GM19324 (cell line): ENCODE data around the gene IQGAP1.

Source experiments
- ATAC-seq: cut with Tn5 transposase; IDR thresholded peaks from one replicate; pipeline ENCODE4 v1.9.1; 2021; ENCODE audit warnings: mild to moderate bottlenecking, moderate library complexity; ENCODE audit not compliant: unreplicated experiment, low FRiP score

The IQGAP1 gene

DNA sequence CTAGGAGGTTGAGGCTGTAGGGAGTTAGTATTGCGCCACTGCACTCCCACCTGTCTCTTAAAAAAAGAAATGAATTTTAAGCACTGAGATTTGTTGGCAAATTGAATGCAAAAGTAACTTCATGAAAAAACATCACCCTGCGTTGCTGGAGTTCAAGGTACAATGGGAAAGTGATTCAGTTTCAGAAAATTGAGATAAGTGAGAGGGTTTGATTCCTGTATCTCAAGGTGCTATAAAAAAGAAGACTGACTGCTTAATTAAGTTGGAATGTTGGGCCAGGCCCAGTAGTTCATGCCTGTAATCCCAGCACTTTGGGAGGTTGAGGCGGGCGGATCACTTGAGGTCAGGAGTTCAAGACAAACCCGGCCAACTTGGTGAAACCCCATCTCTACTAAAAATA lies 39.1 kb downstream of the IQGAP1 start:
- no peak for ATAC-seq

DNA sequence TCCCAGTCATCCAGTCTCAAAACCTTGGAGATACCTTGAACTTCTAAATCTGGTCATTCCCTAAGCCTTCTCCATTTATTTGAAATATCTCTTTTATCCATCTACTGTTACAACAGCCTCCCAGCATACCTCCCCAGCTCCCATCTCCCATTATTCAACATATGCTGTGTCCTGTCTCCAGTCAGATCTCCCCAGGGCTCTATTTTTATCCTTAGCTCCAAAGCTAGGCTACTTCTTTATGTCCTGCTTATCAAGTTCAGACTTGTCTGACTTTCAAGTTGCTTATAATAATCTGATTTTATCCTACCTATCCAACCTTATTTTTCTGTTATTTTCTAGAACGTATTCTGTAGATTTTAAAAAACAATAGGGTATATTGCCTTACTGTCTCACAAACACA lies 44.2 kb downstream of the IQGAP1 start:
- no peak for ATAC-seq

DNA sequence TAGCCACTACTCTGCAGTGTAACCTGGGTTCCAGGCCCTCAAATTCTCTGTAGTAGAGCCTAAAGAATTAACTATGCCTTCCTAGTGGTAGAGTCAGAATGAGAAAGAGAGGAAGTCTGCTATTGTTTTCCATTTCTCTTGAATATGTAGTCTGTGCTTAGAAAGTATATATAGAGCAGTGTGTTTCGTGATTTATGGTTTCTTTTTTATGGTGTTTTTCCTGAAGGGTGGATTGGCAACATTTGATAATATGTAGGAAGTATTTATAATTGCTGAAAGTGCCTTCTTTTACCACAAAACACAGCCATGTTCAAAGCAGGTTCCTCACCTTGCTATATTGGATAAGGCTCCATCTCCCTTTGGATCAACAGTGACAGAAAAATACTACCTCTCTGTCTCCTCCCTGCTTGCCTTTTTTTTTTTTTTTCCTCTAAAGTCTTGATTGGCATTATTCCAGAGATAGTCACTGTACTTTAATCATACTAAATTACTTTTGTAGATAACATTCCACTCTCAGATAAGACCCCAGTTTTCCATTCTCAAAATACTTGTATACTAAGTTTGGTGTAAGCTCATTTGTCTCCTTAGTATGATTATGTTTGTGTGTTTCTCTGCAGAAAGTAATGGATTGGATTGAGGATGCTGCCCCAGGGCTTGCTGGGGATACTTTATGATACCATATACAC lies 47.8 kb downstream of the IQGAP1 start:
- no peak for ATAC-seq

GRCh38 chr15:90436952-90437351 lies 48.9 kb downstream of the IQGAP1 start:
- ATAC-seq: no peak

GRCh38 chr15:90437516-90437915 lies 49.5 kb downstream of the IQGAP1 start:
- no peak for ATAC-seq

DNA sequence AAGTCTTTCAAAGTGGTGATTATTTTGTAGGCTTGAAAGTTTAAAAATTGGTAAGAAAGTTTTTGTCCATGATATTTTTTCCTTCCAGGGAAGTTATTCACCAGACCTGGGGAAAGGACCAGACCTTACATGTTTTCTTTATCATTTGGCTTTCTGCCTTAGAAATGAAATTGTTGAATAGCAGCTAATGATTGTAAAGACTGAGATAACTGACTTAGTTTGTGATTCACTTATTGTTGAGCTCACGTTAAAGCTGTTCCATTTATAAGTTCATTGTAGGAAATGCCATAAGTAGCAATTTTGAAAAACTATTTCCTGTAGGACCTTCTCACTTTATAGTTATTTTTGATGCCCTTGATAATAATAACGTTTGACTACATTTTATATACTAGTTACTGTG lies 51.9 kb downstream of the IQGAP1 start:
- ATAC-seq: no peak

GRCh38 chr15:90441027-90441426 lies 53.0 kb downstream of the IQGAP1 start:
- no peak for ATAC-seq

DNA sequence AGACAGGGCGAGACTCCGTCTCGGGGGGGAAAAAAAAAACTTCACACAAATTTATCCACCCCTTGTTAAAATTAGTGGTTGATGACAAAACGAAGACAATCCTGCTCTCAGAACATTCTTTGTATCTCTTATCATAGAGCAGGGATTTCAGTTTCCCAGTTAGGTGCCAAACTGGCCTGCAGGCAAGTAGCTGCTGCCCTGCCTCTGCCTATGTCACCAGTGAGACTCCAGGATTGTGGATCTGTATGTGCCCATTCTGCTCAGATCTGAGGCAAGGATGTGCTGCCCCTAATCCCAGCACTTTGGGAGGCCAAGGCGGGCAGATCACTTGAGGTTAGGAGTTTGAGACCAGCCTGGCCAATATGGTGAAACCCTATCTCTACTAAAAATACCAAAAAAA lies 54.4 kb downstream of the IQGAP1 start:
- no peak for ATAC-seq

DNA sequence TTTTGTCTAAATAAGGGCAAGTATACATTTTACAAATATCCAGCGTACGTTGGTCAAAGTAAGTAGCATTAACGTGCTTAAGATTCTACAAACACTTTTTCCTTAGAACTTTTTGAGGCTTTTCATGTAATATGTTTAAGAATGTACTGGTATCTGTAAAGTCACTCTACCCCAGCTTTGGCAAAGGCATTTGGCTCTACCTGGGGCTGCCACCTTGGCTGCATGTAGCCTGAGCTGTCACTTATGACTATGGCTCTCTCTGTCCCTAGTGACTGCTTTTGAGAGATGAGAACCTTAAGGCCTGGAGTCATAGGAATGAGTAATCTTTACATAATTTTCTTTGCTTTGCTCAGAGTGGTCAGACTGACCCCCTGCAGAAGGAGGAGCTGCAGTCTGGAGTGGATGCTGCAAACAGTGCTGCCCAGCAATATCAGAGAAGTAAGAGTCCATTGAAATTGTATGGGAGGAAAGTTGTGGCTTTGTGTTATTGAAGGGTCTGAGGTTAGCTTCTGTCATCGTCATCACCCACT lies 61.2 kb downstream of the IQGAP1 start:
- ATAC-seq: no peak

DNA sequence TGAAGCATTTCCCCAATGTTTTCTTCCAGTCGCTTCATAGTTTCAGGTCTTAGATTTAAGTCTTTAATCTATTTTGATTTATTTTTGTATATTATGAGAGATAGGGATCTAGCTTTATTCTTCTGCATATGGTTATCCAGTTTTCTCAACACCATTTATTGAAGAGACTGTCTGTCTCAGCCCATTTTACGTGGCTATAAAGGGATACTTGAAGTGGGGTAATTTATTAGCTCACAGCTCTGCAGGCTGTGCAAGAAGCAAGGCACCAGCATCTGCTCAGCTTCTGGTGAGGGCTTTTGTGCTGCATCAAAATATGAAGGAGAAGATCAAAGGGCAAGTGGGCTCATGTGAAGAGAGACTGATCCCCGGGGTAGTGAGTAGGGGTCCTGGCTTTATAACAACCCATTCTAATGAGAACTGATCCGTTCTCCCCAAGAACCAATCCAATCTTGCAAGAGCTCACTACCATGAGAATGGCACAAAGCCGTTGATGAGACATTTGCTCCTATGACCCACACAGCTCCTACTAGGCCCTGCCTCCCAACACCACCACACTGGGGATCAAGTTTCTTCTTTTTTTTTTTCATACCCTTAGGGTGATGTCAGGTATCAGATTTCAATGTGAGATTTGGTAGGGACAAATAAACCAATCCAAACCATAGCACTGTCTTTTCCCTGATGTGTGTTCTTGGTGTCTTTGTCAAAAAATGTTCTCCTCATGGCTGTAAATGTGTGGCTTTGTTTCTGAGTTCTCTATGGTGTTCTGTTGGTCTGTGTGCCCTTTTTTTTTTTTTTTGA lies 63.2 kb downstream of the IQGAP1 start:
- no peak for ATAC-seq

GRCh38 chr15:90456236-90456635 lies 68.2 kb downstream of the IQGAP1 start:
- ATAC-seq: no peak

- no peak for ATAC-seq
These were observed 70.0 kb downstream of the IQGAP1 start for GRCh38 chr15:90458061-90458460.

DNA sequence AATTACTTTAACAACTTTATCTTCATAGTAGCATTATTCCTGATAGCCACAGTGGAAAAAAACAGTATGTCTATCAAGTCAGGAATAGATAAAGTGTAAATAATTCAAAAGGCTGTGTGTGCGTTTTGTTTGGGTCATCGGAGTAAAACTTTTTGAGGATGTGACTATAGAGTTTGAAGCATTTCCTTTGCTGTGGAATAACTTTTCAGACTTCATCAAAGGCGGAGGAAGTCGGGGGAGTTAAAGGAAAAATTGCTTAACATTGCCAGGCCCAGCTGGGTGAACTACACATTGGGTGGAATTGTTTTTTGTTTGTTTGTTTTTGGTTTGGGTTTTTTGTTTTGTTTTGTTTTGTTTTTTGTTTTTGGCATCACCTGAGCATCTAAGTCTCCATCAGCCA lies 71.3 kb downstream of the IQGAP1 start:
- ATAC-seq: no peak

DNA sequence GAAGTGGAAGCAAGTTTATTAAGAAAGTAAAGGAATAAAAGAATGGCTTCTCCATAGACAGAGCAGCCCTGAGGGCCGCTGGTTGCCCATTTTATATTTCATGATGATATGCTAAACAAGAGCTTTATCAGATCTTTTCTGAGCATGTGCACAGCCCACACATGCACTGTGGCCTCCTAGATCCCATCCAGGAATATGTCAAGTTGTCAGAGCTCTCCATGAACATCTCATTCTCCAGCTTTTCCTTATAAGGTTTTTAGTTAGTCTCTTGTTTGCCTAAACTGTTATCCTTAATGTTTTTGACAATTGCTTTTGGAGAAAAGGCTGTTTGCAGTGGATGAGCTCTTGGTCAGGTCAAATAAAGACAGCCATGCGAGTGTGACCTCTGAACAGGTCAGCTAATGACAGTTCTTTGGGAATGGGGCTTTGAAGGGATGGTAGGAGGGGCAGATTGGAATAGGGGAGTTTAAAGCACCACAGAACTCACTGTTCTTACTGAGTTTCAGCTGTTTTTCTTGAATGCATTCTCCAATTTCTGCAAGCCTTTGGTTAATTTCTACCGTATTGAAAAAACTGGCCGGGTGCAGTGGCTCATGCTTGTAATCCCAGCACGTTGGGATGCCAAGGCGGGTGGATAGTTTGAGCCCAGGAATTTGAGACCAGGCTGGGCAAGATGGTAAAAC lies 72.2 kb downstream of the IQGAP1 start:
- no peak for ATAC-seq

GRCh38 chr15:90463381-90463780 lies 75.3 kb downstream of the IQGAP1 start:
- ATAC-seq: no peak

DNA sequence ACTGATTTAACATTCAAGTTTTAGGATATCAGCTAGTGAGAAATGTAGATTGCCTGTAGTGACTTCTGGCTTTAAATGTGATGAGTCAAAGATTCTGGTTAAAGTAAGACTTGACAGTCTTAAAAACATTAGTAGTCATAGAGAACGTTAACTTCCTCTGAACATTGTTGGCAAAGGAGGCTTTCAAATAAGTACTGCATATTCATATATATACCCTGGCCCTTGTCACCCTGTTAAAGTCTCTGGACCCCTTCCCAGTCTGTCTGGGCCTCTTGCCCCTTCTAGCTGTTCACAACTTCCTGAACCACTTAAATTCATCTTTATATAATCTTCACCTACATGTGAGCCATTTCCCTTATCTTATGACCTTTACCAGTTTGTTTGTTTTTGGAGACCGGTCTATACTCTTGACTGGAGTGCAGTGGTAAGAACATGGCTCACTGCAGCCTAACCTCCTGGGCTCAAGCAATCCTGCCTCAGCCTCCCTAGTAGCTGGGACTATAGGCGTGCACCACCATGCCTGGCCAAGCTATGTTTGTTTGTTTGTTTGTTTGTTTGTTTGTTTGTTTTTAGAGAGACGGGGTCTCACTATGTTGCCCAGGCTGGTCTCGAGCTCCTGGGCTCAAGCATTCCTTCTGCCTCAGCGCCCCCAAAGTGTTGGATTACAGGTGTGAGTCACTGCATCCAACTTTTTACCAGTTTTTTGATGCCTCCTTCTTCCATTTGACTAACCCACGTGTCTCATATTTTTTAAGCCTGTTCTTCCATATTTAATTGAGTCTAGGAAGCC lies 77.3 kb downstream of the IQGAP1 start:
- ATAC-seq: no peak

DNA sequence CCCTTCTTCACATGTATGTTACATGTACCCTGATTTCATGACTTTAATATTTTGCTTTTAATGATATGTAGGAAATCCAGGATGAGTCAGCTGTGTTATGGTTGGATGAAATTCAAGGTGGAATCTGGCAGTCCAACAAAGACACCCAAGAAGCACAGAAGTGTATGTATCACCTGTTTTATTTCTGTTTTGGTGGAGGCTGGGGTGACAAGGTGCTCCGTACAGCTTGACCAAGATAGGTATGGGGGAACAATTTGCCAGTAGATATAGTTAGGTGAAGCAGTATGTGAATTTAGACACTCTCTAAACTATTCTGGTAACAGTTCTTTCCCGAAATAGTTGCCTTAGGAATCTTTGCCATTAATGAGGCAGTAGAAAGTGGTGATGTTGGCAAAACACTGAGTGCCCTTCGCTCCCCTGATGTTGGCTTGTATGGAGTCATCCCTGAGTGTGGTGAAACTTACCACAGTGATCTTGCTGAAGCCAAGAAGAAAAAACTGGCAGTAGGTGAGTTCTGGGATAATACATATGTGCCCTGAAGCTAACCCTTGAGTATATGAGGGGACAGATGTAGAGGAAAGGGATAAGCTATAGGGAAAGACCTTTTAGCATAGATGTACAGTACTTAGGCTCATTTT lies 78.0 kb downstream of the IQGAP1 start:
- no peak for ATAC-seq

DNA sequence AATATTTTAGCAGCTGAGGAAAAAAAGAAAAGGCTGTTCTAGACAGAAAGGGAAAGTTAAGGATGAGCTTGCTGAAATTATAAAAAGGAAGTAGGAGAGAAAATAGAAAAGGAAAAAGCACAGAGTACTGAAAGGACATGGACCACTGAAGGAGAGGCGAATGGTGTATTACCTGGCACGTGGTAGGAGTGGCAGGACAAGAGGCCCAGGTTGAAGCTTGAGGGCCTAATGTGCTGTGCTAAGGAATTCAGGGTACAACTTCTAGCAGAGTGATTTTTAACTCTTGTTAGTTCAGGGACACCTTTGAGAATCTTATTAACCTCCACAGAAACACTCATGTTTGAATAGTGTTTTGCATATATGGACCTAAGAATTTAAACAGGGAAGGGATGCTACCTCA lies 81.7 kb downstream of the IQGAP1 start:
- no peak for ATAC-seq

GRCh38 chr15:90470453-90470852 lies 82.4 kb downstream of the IQGAP1 start:
- ATAC-seq: no peak

DNA sequence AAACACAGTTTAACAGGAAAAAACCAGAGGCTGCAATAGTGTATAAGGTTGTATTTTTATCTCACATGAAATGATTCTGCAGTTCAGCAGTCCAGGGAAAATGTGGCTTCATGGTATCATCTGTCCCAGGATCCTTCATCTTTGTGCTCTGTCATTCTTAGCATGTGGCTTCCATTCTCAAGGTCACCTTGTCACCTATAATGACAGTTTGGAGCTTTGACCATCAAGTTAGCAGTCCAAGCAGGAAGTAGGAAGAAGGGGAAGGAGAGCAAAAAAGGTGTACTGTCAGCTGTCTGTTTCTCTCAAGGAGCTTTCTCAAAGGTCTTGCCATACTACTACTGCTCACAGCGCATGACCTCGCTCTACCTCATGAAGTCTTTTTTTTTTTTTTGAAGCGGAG lies 83.1 kb downstream of the IQGAP1 start:
- ATAC-seq: no peak
